HG02678 (cell line): ENCODE results near the gene FMO2.

ENCODE experiments used
- ATAC-seq: cut with Tn5 transposase; IDR thresholded peaks from one replicate; pipeline ENCODE4 v1.9.1; 2021; ENCODE audit warnings: mild to moderate bottlenecking, moderate library complexity; ENCODE audit not compliant: unreplicated experiment

Gene FMO2

GRCh38 chr1:171185091-171185490, at the start of gene FMO2:
FMO2 (plus strand) TSS chr1:171185300; CDS start chr1:171185714, 414 bp downstream.
- no peak for ATAC-seq

- ATAC-seq: no peak
Observed at GRCh38 chr1:171137580-171137979, 47.5 kb upstream of the FMO2 start.

- ATAC-seq: no peak
Observed at GRCh38 chr1:171138980-171139379, 46.1 kb upstream of the FMO2 start.

GRCh38 chr1:171139890-171140289, 45.2 kb upstream of the FMO2 start:
- ATAC-seq: no peak

- no peak for ATAC-seq
Observed at GRCh38 chr1:171140401-171140800, 44.7 kb upstream of the FMO2 start.

- ATAC-seq: no peak
Observed at GRCh38 chr1:171140956-171141687, 44.0 kb upstream of the FMO2 start.

- ATAC-seq: no peak
Observed at GRCh38 chr1:171141688-171142415, 43.2 kb upstream of the FMO2 start.

- ATAC-seq: no peak
Observed at GRCh38 chr1:171142416-171143385, 42.4 kb upstream of the FMO2 start.

GRCh38 chr1:171150156-171150555, 34.9 kb upstream of the FMO2 start:
- ATAC-seq: no peak

GRCh38 chr1:171152549-171152948, 32.6 kb upstream of the FMO2 start:
- no peak for ATAC-seq

GRCh38 chr1:171155484-171155883, 29.6 kb upstream of the FMO2 start:
- no peak for ATAC-seq

GRCh38 chr1:171158096-171158495, 27.0 kb upstream of the FMO2 start:
- ATAC-seq: no peak

- no peak for ATAC-seq
Observed at GRCh38 chr1:171158551-171158950, 26.5 kb upstream of the FMO2 start.

GRCh38 chr1:171159148-171159547, 26.0 kb upstream of the FMO2 start:
- ATAC-seq: no peak

- no peak for ATAC-seq
Observed at GRCh38 chr1:171160211-171160610, 24.9 kb upstream of the FMO2 start.

- ATAC-seq: no peak
Observed at GRCh38 chr1:171160639-171161354, 24.3 kb upstream of the FMO2 start.

- ATAC-seq: no peak
Observed at GRCh38 chr1:171161431-171161830, 23.7 kb upstream of the FMO2 start.

- ATAC-seq: no peak
Observed at GRCh38 chr1:171166361-171166760, 18.7 kb upstream of the FMO2 start.

GRCh38 chr1:171167785-171168184, 17.3 kb upstream of the FMO2 start:
- ATAC-seq: no peak

GRCh38 chr1:171172471-171172870, 12.6 kb upstream of the FMO2 start:
- ATAC-seq: no peak

GRCh38 chr1:171173069-171173468, 12.0 kb upstream of the FMO2 start:
- no peak for ATAC-seq
